Measurements from ENCODE around the gene DENND1A. TPM values are rescaled to one million over a fixed set of nuclear protein-coding genes. Genes with fewer than 3 reads are reported as not detected.

DENND1A gene
- polyA plus RNA-seq, 2 of the 4 experiments (the other 2 are of a cell fraction): 15.1 to 21.9 TPM

GRCh38 chr9:123349691-123350480 lies 580.0 kb downstream of the DENND1A start:
- Histone ChIP-seq H3K9me3 (no peaks in the 10 kb centered on the region), H3K27ac (no peak overlapping the region), H3K4me2 (peak overlapping the region; percentile 68), H3K4me3 (no peak overlapping the region), H3K4me1 (peaks cover 3% of the 10 kb centered on the region; the same call in 2 of the 3 replicates)
- 12% methylated on average over 16 of the region's 16 CpGs for whole genome bisulfite sequencing (ENCODE audit: missing lambda C conversion rate)
- TF ChIP-seq BHLHE40 (IDR thresholded peaks at IDR 0.05; ENCODE audit: low read depth, low read length) (no peak), CBX2 (IDR thresholded peaks at IDR 0.05; ENCODE audit: borderline replicate concordance, low read depth) (no peak), NFE2L2 (conservative IDR thresholded peaks at IDR 0.05; ENCODE audit: low read length) (no peak), ATOH8 (CRISPR knock-in tag; IDR thresholded peaks at IDR 0.05; ENCODE audit: low read depth) (no peak), ZNF302 (CRISPR knock-in tag; IDR thresholded peaks at IDR 0.05) (no peak), BCL3 (IDR thresholded peaks at IDR 0.05) (no peak), SREBF2 (IDR thresholded peaks at IDR 0.05) (no peak), PBX3 (IDR thresholded peaks at IDR 0.05) (no peak), RAD21 (conservative IDR thresholded peaks at IDR 0.05 in 1 of 2, IDR thresholded peaks at IDR 0.05 in 1 of 2) (peak; percentile 96 to 99), SMC3 (IDR thresholded peaks at IDR 0.05) (peak; percentile 80), GATA3 (IDR thresholded peaks at IDR 0.05; ENCODE audit: borderline replicate concordance) (no peak)
- TF ChIP-seq, protein P1, sequence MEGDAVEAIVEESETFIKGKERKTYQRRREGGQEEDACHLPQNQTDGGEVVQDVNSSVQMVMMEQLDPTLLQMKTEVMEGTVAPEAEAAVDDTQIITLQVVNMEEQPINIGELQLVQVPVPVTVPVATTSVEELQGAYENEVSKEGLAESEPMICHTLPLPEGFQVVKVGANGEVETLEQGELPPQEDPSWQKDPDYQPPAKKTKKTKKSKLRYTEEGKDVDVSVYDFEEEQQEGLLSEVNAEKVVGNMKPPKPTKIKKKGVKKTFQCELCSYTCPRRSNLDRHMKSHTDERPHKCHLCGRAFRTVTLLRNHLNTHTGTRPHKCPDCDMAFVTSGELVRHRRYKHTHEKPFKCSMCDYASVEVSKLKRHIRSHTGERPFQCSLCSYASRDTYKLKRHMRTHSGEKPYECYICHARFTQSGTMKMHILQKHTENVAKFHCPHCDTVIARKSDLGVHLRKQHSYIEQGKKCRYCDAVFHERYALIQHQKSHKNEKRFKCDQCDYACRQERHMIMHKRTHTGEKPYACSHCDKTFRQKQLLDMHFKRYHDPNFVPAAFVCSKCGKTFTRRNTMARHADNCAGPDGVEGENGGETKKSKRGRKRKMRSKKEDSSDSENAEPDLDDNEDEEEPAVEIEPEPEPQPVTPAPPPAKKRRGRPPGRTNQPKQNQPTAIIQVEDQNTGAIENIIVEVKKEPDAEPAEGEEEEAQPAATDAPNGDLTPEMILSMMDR (IDR thresholded peaks at IDR 0.05): peak; percentile 92
- TF ChIP-seq, protein P2, sequence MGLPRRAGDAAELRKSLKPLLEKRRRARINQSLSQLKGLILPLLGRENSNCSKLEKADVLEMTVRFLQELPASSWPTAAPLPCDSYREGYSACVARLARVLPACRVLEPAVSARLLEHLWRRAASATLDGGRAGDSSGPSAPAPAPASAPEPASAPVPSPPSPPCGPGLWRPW (IDR thresholded peaks at IDR 0.05): no peak
- peak; percentile 52 to 88 for DNase-seq (ENCODE audit: low read depth in 1 of 2, low spot score in 1 of 2)
- FAIRE-seq: no peak
- ATAC-seq: peak; percentile 60 to 82
- ChIA-PET CTCF (interaction anchor here (0.5 to 4.7 kb wide), 61 partner anchors 12 to 1228 kb away, joined by 3 to 120 read pairs (median 5); no protein-coding TSS in a partner anchor), POLR2A (no interaction called here)

DNA sequence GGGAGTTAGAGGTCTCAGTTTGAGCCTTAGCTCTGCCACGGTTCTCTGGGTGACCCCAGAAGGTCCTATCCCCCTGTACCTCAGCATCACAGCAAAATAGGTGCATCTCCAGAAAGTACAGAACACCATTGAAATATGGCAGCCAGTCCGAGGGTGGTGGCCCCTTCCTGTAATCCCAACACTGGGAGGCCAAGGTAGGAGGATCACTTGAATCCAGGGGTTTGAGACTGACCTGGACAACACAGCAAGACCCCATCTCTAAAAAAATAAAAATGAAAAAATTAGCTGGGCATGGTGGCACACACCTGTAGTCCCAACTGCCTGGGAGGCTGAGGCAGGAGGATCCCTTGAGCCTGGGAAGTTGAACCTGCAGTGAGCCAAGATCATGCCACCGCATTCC lies 580.9 kb downstream of the DENND1A start:
- ATAC-seq (no peak), DNase-seq (ENCODE audit: low read depth in 1 of 2, low spot score in 1 of 2) (no peak), FAIRE-seq (no peak)
- Histone ChIP-seq H3K9me3 (no peaks in the 10 kb centered on the region), H3K4me3 (no peak overlapping the region), H3K4me1 (peaks cover 3% of the 10 kb centered on the region; the same call in 2 of the 3 replicates), H3K4me2 (peak overlapping the region; percentile 71; the same call in 1 of the 3 replicates), H3K27ac (no peak overlapping the region)
- CTCF ChIA-PET: interaction anchor here (0.6 to 4.7 kb wide), 33 partner anchors 8 to 1228 kb away, joined by 3 to 120 read pairs (median 7); no protein-coding TSS in a partner anchor
- 27% methylated on average over 3 of the region's 3 CpGs for WGBS (ENCODE audit: missing lambda C conversion rate)
- POLR2A ChIA-PET: no interaction called here
- TF ChIP-seq, protein P3, sequence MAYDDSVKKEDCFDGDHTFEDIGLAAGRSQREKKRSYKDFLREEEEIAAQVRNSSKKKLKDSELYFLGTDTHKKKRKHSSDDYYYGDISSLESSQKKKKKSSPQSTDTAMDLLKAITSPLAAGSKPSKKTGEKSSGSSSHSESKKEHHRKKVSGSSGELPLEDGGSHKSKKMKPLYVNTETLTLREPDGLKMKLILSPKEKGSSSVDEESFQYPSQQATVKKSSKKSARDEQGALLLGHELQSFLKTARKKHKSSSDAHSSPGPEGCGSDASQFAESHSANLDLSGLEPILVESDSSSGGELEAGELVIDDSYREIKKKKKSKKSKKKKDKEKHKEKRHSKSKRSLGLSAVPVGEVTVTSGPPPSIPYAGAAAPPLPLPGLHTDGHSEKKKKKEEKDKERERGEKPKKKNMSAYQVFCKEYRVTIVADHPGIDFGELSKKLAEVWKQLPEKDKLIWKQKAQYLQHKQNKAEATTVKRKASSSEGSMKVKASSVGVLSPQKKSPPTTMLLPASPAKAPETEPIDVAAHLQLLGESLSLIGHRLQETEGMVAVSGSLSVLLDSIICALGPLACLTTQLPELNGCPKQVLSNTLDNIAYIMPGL (CRISPR knock-in tag; IDR thresholded peaks at IDR 0.05; ENCODE audit: borderline replicate concordance): no peak
- TF ChIP-seq SREBF2 (IDR thresholded peaks at IDR 0.05): no peak
- no peak for TF ChIP-seq JUN (IDR thresholded peaks at IDR 0.05)
- no peak for TF ChIP-seq EP300 (IDR thresholded peaks at IDR 0.05)
- no peak for TF ChIP-seq REST (IDR thresholded peaks at IDR 0.05)
- no peak for TF ChIP-seq NPAS2 (CRISPR knock-in tag; IDR thresholded peaks at IDR 0.05; ENCODE audit: borderline replicate concordance)
- no peak for TF ChIP-seq MAFK (IDR thresholded peaks at IDR 0.05; ENCODE audit: partially characterized antibody)
- no peak for TF ChIP-seq ESRRA (IDR thresholded peaks at IDR 0.05; ENCODE audit: borderline replicate concordance, low read length)
- TF ChIP-seq JUNB (IDR thresholded peaks at IDR 0.05): no peak
